Activated CD4-positive, alpha-beta T cell treated with anti-CD3 and anti-CD28 coated beads, Interleukin-2, amount 50 U/mL, for 48 hours (primary cell): ENCODE data around the gene TTC9.

Source experiments
- DNase-seq, 2 experiments: peaks; one replicate each; pipeline ENCODE4 v3.0.0-alpha.2; 2020

The TTC9 gene

DNA sequence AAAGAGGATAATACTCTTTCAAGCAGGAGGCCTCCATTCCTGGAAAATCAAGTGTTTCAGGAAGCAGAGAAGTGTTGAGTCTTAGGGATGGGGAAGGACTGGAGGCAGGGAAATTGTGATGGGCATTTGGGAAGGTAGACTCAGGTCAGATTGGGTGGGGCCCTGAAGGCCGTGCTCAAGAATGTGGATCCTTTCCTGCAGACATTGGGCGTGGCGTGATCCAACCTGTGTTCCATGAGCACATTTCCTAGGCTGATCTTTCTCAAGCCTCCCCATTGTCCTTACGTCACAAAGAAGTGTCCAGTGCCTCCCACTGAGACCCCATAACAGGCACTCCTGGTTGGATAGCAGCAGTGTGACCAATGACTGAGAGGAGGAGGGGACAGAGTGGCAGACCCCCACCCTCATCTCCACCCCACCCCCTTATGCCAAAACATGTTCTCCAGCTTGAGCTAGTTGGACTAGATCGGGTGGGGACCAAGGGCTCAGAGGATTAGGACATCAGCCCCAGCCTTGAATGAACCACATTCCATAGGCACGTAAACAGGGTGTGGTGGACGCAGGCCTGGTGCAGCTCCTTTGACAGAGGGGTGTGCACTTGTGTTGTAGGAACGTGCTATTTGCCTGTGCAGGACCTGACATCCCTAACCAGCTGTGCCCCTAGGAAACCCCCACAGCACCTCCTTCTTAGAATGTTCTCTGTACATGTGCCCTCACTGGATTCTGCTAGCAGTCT lies 76.8 kb downstream of the TTC9 start:
- DNase-seq = no peak

- DNase-seq = no peak
Measured at GRCh38 chr14:70721542-70721941, 79.8 kb downstream of the TTC9 start.

- no peak for DNase-seq
Measured at GRCh38 chr14:70722418-70722817, 80.7 kb downstream of the TTC9 start.

- no peak for DNase-seq
Measured at GRCh38 chr14:70723276-70723675, 81.6 kb downstream of the TTC9 start.

GRCh38 chr14:70724110-70724509 lies 82.4 kb downstream of the TTC9 start:
- no peak for DNase-seq

GRCh38 chr14:70724944-70725343 lies 83.2 kb downstream of the TTC9 start:
- no peak for DNase-seq
